Stimulated activated CD8-positive, alpha-beta memory T cell treated with anti-CD3 and anti-CD28 coated beads, Interleukin-7, amount 100 ng/mL, for 48 hours (primary cell): Measurements from ENCODE around the gene NEK11.

Experiments used
- DNase-seq, 2 donors: peaks; one replicate each; pipeline ENCODE4 v3.0.0-alpha.2; 2020; ENCODE audit warnings: low read depth in 1 of 2; ENCODE audit errors: extremely low read depth in 1 of 2

NEK11 gene

DNA sequence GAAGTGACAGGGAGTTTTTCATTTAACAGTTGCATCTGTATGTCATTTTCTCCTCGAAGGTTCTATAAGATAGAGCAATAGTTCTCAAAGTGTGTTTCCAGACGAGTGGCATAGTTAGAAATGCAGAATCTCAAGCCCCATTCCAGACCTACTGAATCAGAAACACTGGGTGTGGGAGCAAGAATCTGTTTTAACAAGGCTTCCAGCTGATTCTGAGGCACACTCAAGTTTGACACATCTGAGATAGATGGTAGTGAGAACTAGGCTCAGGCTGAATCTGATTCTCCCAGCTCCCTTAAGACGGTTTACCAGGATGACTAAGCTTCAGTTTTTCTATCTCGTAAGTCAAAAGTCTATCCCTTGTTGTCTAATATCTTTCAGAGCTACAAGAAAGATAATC lies 195.1 kb downstream of the NEK11 start:
- DNase-seq = no peak

DNA sequence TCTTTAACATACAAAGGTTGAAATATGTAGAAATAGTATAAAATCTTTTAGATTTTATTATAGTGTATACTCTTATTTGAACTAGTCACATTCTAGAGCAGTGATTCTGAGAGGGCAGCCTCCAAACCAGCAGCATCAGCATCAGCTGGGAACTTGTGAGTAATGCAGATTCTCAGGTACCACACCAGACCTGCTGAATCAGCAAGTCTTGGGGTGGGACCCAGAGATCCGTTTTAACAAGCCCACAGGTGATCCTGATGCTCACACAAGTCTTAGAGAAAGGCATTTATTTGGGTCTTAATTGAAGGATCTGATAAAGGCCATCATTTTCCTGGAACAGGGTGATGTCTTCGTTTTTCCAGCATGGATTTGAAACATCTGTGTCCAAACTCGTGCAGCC lies 195.9 kb downstream of the NEK11 start:
- no peak for DNase-seq

DNA sequence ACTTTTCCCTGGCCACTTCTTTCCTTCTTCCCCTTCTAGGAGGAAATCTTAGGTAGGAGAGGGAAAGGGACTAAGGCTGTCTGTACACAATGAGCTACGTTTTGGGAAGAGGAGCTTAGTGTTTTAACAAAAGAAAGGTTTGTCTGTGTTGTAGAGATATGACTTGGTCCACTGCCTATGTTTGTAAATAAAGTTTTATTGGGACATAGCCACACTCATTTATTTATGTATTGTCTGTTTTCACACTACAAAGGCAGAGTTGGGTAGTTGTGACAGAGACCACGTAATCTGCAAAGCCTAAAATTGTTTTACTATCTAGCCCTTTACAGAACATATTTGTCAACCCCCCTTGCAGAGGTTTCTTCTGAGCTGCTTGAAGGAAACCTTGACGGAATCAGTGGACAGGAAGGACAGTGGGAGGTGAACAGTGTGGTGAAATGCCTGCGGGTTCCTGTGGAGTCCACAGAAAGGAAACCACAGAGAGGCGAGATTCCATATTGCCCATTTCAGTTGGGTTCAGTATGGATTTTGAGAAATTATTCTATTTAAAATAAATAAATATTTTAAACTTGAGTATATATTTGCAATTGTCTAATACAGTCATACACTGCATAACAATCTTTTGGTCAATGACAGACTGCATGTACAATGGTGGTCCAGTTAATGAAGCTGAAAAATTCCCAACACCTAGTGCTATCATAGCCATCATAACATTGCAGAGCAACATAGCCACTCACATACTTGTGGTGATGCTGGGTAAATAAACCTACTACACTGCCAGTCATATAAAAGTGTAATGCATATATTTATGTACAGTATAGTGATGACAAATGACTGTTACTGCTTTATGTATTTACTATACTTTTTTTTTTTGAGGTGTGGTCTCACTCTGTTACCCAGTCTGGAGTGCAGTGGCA lies 197.0 kb downstream of the NEK11 start:
- no peak for DNase-seq

DNA sequence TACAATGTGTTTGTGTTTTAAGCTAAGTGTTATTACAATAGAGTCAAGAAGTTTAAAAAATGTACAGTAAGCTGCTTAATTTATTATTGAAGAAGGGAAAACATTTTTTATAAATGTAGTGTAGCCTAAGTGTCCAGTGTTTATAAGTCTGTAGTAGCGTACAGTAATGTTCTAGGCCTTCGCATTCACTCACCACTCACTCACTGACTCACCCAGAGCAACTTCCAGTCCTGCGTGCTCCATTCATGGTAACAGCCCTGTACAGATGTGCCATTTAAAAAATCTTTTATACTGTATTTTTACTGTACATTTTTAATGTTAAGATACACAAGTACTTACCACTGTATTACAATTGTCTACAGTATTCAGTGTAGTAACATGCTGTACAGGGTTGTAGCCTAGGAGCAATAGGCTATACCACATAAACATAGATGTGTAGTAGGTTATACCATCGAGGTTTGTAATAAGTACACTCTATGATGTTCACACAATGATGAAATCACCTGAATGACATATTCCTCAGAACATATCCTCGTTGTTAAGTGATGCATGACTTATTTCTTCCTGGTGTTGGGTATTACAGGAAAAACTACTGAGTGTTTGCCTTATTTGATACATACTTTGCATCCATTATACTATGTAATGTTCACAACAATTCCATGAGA lies 198.3 kb downstream of the NEK11 start:
- no peak for DNase-seq

DNA sequence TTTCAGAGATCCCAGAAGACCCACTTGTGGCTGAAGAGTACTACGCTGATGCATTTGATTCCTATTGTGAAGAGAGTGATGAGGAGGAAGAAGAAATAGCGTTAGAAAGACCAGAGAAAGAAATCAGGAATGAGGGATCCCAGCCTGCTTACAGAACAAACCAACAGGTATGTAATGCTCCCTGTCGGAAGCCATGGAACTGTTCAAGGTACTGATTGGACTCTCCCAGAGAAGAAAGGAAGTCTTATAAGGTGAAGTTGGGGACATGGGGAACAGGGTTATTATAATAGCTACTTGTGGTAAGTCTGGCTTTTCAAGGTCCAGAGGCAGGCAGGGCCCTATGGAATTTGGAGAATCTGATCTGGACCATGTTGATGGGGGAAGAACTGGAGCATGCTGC lies 201.8 kb downstream of the NEK11 start:
- no peak for DNase-seq

DNA sequence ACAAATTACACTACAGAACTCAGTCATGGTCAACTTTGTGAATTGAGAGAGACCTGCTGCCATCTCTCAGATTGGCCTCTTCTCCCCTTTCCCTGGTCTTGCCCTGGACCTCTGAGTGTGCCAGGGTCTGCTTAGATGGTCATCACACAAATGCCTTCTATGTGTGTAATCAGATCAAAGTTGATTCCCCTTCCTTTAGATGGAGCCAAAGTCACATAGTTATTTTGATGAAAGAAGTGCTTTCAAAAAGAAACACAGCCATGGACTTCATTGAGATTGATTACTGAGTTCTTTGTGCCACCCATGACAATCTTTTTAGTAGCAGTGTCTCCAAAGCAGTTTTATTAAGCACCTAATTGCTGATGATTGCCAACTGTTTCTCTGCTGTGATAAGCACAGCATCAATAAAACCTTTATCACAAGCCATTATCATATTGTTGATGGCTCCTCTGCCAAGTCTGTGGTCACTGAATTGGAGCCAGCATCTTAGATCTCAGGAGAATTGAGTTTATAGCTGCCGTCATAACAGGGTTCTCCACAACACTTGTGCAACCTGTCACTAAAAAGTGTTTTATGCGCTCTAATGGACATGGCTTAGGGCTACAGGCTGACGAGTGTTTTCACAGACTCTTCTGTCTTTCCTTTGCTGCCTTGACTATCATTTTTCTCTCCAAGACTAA lies 205.2 kb downstream of the NEK11 start:
- no peak for DNase-seq

DNA sequence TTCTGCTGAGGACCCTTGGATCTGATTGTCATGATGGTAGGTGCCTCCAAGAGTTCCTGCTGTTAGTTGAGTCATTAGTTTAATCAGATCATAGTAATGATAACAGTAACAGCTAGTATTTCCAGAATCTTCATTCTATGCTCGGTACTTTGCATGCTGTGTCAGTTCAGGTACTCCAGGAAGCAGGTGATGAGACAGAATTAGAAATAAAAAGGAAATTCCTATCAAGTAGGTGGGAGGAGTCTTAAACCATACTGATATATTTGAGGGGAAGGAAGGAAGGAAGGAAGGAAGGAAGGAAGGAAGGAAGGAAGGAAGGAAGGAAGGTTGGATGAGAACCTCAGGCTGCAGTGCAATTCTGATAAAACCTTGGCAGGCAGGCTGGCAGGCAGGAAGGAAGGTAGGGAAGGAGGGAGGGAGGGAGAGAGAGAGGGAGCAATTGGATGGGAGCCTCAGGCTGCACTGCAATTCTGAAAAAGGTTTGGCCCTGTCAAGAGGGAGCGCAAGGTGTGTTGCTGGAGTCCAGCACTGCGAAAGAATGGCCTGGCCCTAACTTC lies 206.1 kb downstream of the NEK11 start:
- DNase-seq = no peak

DNA sequence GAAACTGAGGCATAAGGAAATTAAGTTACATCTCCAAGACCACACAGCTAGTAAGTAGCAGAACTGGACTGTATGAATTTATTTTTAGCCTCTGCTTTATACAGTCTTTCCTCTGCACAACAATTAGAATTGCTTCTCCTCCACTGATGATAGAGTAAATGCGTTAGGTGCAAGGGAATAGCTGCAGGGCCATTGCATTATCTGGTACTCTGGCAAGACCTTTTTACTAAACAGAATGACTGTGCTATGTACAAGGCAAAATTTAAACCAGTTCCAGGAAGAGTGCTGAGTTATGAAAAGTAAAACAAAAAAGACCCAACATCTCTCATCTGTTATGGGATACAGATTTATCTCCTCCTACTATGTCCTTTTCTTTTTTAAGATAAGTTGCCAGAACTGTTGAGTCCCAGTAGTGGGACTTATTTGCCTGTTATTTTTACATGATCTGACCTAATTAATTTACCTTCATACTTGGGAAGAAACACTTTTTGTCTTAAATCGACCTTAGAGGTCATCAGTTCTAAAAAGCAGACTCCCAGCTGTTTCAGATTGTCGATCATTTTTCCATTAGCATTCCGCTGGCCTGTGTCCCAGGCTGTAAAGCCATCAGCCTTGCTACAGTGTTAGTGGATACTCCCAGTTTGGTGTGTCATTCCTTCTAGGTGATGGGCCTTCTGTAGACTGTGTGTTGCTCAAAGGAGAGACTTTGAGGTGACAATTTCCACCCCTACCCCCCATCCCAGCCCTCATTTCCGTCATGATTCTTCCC lies 207.4 kb downstream of the NEK11 start:
- DNase-seq = no peak

DNA sequence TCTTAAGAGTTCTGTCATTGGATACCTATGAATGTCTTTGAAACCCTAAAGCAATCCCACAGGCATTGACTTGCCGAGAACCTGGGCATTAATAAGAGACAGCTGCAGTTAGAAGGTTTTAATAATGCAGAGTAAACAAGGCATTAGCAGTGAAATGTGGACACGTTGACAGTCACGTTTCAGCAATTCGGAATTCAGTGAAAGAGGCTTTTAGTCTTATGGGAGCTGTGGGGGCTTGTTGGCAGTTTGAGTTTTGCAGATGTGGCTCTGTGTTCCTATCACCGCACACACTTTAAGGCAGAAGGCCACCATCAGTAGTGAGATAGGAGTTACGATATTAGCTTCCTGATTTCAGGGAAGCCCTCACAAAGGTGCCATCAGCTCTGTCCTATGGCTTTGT lies 209.7 kb downstream of the NEK11 start:
- no peak for DNase-seq

DNA sequence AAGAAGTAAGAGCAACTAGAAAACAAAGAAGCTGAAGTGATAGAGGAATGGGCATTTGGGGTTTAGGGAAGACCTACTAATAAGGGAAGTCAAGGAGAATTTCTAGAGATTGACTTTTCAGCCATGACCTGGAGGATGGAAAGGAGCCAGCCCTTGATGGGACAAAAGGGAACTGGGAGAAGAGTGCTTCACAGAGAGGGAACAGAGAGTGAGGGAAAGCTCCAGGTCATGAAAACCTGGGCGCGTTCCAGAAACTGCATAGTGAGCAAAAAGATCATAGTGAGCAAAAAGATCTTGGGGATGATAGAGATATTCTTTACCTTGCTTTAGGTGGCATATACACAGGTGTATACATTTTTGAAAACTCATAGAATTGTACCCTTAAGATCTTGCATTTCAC lies 211.8 kb downstream of the NEK11 start:
- DNase-seq = no peak

DNA sequence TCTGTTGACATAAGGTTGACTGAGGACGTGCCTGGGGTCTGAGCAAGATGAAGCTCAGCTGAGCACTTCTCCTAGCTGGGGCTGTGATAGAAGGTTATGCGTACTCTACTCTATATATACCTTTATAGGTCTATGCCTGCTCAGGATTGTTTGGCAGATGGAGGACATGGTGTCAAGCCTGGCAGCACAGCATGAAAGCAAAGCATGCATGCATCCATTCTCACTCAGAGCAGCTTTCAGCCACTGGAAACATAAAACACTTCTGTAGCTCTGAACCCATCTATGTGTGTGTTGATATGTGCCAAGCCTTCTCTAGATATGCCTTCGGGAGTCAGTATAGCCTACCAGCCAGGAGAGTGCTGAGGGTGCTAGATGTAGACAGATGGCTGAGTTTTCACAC lies 212.6 kb downstream of the NEK11 start:
- DNase-seq = no peak

DNA sequence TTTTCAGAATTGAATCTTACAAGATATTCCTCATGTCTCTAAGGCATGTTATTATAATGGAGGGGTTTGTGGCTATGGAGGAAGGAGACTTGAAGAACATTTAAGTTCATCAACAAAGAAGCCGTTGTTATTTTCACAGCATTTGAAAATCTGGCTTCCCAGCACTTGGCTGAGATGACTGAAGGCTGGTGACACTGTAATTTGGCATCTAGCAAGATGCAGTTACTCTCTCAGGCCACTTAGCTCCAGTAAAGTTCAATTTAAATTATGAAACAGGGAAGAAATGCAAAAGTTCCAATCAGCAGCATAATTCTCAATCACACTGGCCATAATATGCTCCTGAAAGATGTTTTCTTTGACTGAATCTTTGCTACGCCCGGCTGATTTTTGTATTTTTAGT lies 215.5 kb downstream of the NEK11 start:
- DNase-seq = no peak

DNA sequence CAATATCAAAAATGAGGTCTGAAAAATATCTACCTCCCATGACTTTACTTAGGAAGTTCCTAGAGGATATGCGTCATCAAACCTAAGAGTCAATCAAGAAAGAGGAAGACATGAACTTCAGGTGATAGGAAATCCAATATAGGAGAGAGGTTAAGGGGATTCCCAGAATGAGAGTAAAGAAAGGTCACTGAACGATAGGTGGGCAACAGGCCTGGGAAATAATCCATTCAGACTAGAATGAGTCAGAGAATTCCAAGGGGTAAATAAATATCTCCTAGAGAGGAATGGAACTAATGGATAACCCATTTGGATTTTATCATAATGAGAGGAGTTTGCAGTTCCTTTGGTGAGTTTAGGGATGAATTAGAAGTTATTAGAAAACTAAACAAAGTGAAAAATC lies 223.8 kb downstream of the NEK11 start:
- DNase-seq = no peak

DNA sequence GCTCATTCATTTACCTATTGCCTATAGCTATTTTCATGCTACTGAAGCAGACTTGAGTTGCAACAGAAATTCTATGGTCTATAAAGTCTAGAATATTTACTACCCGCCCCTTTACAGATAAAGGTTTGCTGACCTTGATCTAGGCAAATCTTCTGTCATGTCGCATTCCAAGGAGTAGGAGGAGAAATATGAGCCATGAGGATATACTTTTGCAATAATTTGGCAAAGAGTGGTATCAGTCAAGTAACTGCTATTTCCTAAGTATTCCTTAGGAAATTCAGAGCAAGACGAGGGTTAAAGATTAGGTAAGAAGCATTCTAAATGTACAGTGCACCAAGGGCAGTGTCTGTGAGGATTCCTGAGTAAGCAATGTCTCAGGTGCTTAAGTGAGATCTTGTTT lies 233.8 kb downstream of the NEK11 start:
- no peak for DNase-seq

DNA sequence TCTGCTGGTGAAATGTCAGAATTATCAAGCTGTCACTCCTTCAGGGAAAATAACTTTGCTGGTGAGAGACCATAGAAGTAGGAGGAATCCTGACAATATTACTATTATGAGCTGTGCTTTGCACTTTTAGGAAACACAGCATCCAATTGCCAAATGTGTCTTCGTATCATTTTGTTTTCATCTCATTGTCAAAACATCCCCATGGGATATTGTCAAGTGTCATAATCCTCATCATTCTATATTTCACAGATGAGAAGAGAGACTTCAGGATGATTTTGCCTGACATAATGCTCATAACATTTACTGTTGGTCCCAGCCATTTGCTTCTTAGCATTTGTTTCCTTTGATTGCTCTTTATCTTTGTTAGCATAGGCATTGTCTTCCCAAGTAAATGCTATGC lies 234.4 kb downstream of the NEK11 start:
- no peak for DNase-seq

DNA sequence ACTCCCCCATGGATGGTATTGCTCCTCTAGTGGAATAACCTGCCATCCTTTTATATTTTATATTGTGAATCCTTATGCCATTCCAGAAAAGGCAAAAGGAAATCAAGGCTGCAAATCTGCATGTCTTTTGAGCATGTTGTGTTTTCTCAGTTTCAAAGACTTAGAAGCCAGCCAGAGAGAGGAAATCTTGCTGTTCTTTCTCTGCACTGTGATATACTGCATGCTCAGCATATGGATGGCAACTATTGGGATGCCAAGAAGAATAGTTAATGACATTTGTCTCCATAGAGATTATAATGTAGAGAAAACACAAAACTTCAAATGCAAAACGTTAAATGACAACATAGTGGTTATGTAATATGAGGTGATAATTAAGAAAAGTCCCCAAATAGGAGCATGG lies 248.9 kb downstream of the NEK11 start:
- DNase-seq = no peak

DNA sequence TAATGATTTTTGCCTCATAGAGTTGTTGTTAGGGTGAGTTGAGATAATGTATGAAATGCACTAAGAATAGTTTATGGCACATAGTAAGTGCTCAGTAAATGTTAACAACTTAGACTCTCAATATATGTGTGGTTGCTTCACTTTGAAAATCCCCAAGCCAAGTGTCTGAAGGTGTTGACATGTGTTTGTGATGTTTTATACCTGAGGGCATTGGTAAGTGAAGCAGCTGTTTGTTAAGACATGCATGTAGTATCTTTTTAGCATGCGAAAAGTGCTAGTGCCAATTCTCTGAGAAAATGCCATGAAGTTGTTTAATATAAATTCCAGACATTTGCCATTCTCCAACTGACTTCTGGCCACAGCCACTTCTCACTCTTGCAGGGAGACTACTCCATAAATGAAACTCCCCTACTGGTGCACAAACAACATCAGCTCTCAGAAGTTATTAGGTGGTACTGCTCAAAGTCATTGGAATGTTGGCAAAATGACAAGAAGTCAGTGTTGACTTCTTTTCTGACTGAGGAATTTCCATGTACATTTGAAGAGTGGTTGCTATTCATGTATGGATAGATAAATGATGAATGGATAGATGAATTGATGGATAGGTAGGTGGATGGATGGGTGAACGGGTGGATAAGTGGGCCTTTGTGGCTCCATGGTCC lies 251.3 kb downstream of the NEK11 start:
- DNase-seq = no peak

DNA sequence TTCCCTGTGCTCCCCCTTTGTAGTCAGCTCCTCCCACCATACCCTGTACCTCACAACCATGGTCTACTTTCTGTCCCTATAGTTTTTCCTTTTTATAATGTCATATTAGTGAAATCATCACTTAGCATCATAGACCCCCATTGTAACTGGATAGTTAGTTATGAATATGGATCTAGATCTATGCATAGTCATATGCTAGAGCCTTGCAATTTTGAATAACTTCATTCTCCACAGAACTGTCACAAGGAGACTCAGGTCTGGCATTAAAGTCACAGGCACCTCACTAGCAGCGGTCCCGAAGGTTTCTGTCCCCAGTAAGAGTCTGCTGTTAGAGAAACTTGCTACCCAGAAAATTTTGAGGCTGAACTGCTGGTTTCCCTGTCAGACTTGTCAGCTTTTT lies 252.9 kb downstream of the NEK11 start:
- no peak for DNase-seq

DNA sequence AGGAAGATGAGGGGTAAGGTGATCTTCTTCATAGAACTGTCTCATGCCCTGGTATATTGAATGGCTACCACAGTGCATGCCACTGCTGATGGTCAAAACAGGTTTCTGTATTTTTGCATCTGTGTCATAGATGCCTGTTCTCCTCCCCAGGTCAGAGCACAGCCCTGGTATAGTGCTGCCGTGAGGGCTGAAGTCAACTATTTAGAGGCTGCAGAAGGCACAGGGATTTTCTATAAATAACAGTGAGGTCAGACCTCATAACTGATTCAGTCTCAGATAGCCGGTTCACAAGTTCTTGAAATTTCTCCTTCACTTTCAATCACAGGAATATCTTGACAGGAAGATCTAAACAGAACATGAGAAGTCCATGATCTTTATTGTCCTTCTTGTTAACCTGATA lies 255.7 kb downstream of the NEK11 start:
- no peak for DNase-seq

DNA sequence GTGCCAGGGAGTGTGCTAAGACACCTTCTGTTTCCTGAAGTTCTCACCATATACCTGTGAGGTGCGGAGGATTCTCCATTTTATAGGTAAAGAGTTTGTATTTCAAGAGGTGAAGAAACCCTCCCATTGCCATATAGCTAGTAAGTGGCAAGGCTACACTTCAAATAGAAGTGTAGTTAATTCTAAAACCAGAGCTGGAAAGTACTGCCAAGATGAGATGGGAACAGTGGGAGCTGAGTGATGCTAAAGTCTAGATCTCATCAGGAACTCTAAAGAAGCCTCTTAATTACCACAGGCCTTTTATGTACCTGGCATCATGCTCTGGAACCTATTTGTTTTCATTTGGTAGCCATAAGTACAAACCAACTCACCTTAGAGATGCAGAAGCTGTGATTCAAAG lies 256.3 kb downstream of the NEK11 start:
- no peak for DNase-seq
